Endothelial cell (in vitro differentiated cells): ENCODE data around the gene MUC13. TPM values are rescaled to one million over a fixed set of nuclear protein-coding genes. Genes with fewer than 3 reads are reported as not detected.

Experiments
- DNase-seq: peaks from one replicate; pipeline ENCODE4 v3.0.0; 2021; ENCODE audit warnings: low spot score
- H3K27ac Mint-ChIP-seq: one replicate; pipeline ENCODE4 v1.8.0; 2021; ENCODE audit warnings: mixed read lengths, inconsistent platforms; ENCODE audit not compliant: unreplicated experiment
- H3K27me3 Mint-ChIP-seq: one replicate; pipeline ENCODE4 v1.8.0; 2021; ENCODE audit warnings: mild to moderate bottlenecking, moderate library complexity, mixed read lengths, inconsistent platforms; ENCODE audit not compliant: unreplicated experiment
- H3K36me3 Mint-ChIP-seq: one replicate; pipeline ENCODE4 v1.8.0; 2021; ENCODE audit warnings: mild to moderate bottlenecking, low read depth, mixed read lengths, inconsistent platforms; ENCODE audit not compliant: unreplicated experiment
- H3K4me1 Mint-ChIP-seq: one replicate; pipeline ENCODE4 v1.8.0; 2021; ENCODE audit warnings: mild to moderate bottlenecking, mixed read lengths, inconsistent platforms; ENCODE audit not compliant: unreplicated experiment
- H3K4me3 Mint-ChIP-seq: one replicate; pipeline ENCODE4 v1.8.0; 2021; ENCODE audit warnings: mild to moderate bottlenecking, mixed read lengths, inconsistent platforms; ENCODE audit not compliant: unreplicated experiment
- H3K9me3 Mint-ChIP-seq: one replicate; pipeline ENCODE4 v1.8.0; 2021; ENCODE audit warnings: mixed read lengths, inconsistent platforms; ENCODE audit not compliant: unreplicated experiment
- total RNA-seq: library from RNA; stranded (reverse); fragmentation: NEBNext Ultra II Directional; extraction: Animal tissue kit (Norgen Biotek cat#: 25700); gene quantifications from one replicate; pipeline ENCODE4 v1.2.1, GENCODE V29; 2021; ENCODE audit not compliant: unreplicated experiment
- TF ChIP-seq, protein P1 (sequence below): fragments of 200-600 bp; sonication (generic); IDR thresholded peaks from one replicate; pipeline ENCODE4 v1.5.0; 2021; ENCODE audit warnings: antibody characterized with exemption; ENCODE audit not compliant: unreplicated experiment

MUC13 gene
- total RNA-seq, 1 donor from 2014 or later: not detected

GRCh38 chr3:124927574-124928045 lies 6.9 kb downstream of the MUC13 start:
- no peak overlapping the region for H3K4me3 Mint-ChIP-seq
- DNase-seq: no peak
- H3K9me3 Mint-ChIP-seq: no peaks in the 10 kb centered on the region
- H3K4me1 Mint-ChIP-seq: peaks cover under 1% of the 10 kb centered on the region
- no peak overlapping the region for H3K27ac Mint-ChIP-seq
- H3K36me3 Mint-ChIP-seq: no peaks in the 10 kb centered on the region
- peaks cover 6% of the 10 kb centered on the region for H3K27me3 Mint-ChIP-seq
- TF ChIP-seq, protein P1, sequence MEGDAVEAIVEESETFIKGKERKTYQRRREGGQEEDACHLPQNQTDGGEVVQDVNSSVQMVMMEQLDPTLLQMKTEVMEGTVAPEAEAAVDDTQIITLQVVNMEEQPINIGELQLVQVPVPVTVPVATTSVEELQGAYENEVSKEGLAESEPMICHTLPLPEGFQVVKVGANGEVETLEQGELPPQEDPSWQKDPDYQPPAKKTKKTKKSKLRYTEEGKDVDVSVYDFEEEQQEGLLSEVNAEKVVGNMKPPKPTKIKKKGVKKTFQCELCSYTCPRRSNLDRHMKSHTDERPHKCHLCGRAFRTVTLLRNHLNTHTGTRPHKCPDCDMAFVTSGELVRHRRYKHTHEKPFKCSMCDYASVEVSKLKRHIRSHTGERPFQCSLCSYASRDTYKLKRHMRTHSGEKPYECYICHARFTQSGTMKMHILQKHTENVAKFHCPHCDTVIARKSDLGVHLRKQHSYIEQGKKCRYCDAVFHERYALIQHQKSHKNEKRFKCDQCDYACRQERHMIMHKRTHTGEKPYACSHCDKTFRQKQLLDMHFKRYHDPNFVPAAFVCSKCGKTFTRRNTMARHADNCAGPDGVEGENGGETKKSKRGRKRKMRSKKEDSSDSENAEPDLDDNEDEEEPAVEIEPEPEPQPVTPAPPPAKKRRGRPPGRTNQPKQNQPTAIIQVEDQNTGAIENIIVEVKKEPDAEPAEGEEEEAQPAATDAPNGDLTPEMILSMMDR: no peak

DNA sequence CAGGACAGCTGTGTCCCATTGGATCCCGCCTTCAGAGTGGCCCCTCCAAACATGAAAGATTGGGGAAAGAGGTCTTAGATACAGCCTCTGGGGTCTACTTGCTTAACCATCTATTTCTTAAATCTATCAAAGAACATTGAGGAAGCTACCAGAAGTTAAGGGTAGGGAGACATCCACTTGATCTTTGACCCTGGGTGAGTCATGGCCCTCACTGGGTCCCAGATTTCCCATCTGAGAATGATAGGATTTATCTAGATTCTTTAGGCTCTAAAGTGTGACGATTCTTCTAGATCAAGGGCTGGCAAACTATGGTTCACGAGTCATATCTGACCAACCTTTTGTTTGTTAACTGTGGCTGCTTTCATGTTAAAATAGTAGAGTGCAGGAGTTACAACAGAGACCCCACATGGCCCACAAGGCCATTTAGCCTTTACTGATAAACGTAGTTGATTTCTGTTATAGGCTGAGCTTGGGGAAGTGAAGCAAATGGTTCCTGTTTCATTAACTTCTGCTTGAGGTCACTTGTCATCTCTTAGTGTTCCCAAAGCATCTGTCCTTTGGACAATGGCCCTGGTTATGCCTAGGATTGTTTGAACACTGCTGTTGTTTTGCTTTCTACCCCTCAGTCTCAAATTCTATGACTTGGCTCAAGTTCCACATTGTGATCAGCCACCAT lies 8.0 kb downstream of the MUC13 start:
- Mint-ChIP-seq H3K36me3 (no peaks in the 10 kb centered on the region), H3K4me3 (no peak overlapping the region), H3K27ac (no peak overlapping the region), H3K9me3 (no peaks in the 10 kb centered on the region), H3K4me1 (no peaks in the 10 kb centered on the region), H3K27me3 (peaks cover 6% of the 10 kb centered on the region)
- TF ChIP-seq, protein P1: no peak
- no peak for DNase-seq

DNA sequence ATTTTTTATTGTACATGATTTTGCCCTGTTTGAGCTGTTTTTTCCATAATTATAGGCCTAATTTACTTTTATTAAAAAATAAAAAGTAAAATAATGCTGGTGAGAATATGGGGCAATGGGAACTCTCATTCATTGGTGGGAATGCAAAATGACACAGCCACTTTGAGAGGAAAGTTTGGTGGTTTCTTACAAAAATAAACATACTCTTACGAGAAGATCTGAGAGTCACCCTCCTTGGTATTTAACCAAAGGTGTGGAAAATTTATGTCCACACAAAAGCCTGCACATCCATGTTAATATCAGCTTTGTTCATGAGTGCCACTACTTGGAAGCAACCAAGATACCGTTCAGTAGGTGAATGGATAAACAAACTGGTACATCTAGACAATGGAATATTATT lies 9.8 kb downstream of the MUC13 start:
- Mint-ChIP-seq H3K4me1 (no peaks in the 10 kb centered on the region), H3K4me3 (no peak overlapping the region), H3K9me3 (no peaks in the 10 kb centered on the region), H3K36me3 (no peaks in the 10 kb centered on the region), H3K27ac (no peak overlapping the region), H3K27me3 (peaks cover 2% of the 10 kb centered on the region)
- no peak for DNase-seq
- TF ChIP-seq, protein P1: no peak

DNA sequence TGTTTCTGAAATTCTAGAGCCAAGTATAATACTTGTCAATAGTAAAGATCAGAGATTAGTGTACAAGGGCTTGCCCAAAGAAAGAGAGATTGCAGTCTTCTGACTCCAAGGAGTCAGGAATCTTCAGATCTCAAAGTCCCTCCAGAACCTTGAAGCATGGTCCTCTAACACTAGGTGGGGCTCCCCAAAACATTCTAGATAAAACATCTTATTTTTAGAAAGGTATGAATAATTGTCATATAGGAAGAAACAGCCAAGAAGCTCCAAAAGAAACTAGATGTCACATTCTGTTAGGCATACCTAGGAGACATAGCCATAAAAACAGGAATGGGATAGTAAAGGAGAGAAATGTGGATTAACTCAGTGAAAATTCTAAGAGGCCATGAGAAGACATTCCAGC lies 10.7 kb downstream of the MUC13 start:
- Mint-ChIP-seq H3K36me3 (no peaks in the 10 kb centered on the region), H3K4me3 (no peak overlapping the region), H3K4me1 (no peaks in the 10 kb centered on the region), H3K9me3 (no peaks in the 10 kb centered on the region), H3K27ac (no peak overlapping the region), H3K27me3 (peaks cover 2% of the 10 kb centered on the region)
- TF ChIP-seq, protein P1: no peak
- no peak for DNase-seq

- peaks cover 3% of the 10 kb centered on the region for H3K27me3 Mint-ChIP-seq
- no peak overlapping the region for H3K4me3 Mint-ChIP-seq
- H3K4me1 Mint-ChIP-seq: no peaks in the 10 kb centered on the region
- H3K36me3 Mint-ChIP-seq: no peaks in the 10 kb centered on the region
- no peak for DNase-seq
- no peak overlapping the region for H3K27ac Mint-ChIP-seq
- TF ChIP-seq, protein P1: no peak
- no peaks in the 10 kb centered on the region for H3K9me3 Mint-ChIP-seq
Observed at GRCh38 chr3:124920718-124921117, 13.8 kb downstream of the MUC13 start.
